HL-60 (cell line): Measurements from ENCODE around the gene KAZN.

ENCODE experiments used
- GABPA ChIP-seq: IDR thresholded peaks from 2 replicates; pipeline ENCODE4 v1.6.1; 2012; ENCODE audit warnings: low read depth
- POLR2AphosphoS5 ChIP-seq: IDR thresholded peaks from 2 replicates; pipeline ENCODE4 v1.6.1; 2012; ENCODE audit warnings: low read depth
- SPI1 ChIP-seq: IDR thresholded peaks from 2 replicates; pipeline ENCODE4 v1.6.1; 2012; ENCODE audit warnings: low read depth, mild to moderate bottlenecking, borderline replicate concordance
- TF ChIP-seq, protein P1 (sequence below): IDR thresholded peaks from one replicate; pipeline ENCODE4 v1.5.1; 2011; ENCODE audit warnings: low read length, control low read depth, inconsistent platforms; ENCODE audit not compliant: insufficient read depth
- TF ChIP-seq, protein P2 (sequence below): IDR thresholded peaks from 2 replicates; pipeline ENCODE4 v1.6.1; 2012; ENCODE audit warnings: low read depth; ENCODE audit not compliant: insufficient replicate concordance

DNA sequence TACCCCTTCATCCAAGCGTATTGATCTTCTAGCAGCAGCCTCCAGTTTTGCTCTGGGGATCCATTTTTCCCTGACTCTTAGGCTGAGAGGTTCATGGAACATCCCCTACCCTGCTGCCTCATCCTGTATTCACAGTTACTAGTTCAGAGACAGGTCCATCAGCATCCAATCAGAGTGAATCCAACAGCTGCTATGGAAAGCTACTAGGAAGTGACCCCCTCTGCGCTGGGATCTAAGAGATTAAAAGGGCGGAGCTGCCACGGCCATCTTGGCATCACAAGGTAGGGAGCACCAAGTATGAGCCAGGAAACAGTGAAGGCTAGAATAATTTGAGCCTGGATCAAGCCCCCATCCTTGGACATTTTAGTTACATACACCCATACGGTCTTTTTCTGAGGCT, 32.5 kb downstream of the KAZN start:
- TF ChIP-seq, protein P1, sequence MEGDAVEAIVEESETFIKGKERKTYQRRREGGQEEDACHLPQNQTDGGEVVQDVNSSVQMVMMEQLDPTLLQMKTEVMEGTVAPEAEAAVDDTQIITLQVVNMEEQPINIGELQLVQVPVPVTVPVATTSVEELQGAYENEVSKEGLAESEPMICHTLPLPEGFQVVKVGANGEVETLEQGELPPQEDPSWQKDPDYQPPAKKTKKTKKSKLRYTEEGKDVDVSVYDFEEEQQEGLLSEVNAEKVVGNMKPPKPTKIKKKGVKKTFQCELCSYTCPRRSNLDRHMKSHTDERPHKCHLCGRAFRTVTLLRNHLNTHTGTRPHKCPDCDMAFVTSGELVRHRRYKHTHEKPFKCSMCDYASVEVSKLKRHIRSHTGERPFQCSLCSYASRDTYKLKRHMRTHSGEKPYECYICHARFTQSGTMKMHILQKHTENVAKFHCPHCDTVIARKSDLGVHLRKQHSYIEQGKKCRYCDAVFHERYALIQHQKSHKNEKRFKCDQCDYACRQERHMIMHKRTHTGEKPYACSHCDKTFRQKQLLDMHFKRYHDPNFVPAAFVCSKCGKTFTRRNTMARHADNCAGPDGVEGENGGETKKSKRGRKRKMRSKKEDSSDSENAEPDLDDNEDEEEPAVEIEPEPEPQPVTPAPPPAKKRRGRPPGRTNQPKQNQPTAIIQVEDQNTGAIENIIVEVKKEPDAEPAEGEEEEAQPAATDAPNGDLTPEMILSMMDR, result no peak
- TF ChIP-seq POLR2AphosphoS5, result no peak
- TF ChIP-seq GABPA, result no peak
- TF ChIP-seq, protein P2, sequence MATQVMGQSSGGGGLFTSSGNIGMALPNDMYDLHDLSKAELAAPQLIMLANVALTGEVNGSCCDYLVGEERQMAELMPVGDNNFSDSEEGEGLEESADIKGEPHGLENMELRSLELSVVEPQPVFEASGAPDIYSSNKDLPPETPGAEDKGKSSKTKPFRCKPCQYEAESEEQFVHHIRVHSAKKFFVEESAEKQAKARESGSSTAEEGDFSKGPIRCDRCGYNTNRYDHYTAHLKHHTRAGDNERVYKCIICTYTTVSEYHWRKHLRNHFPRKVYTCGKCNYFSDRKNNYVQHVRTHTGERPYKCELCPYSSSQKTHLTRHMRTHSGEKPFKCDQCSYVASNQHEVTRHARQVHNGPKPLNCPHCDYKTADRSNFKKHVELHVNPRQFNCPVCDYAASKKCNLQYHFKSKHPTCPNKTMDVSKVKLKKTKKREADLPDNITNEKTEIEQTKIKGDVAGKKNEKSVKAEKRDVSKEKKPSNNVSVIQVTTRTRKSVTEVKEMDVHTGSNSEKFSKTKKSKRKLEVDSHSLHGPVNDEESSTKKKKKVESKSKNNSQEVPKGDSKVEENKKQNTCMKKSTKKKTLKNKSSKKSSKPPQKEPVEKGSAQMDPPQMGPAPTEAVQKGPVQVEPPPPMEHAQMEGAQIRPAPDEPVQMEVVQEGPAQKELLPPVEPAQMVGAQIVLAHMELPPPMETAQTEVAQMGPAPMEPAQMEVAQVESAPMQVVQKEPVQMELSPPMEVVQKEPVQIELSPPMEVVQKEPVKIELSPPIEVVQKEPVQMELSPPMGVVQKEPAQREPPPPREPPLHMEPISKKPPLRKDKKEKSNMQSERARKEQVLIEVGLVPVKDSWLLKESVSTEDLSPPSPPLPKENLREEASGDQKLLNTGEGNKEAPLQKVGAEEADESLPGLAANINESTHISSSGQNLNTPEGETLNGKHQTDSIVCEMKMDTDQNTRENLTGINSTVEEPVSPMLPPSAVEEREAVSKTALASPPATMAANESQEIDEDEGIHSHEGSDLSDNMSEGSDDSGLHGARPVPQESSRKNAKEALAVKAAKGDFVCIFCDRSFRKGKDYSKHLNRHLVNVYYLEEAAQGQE, result no peak
- TF ChIP-seq SPI1, result no peak
